ENCODE data around the gene ATAT1. TPM values are rescaled to one million over a fixed set of nuclear protein-coding genes. Genes with fewer than 3 reads are reported as not detected.

Gene ATAT1
- total RNA-seq, 1 donor, result 4.7 TPM

GRCh38 chr6:30601815-30602641 lies 24.6 kb upstream of the ATAT1 start:
- no peak overlapping the region for H3K4me3 ChIP-seq (ENCODE audit: insufficient read depth, low read length)
- peaks cover 2% of the 10 kb centered on the region for H3K79me2 ChIP-seq (ENCODE audit: insufficient read depth, low read length)
- H4K20me1 ChIP-seq (ENCODE audit: insufficient read depth, low read length), result peaks cover 26% of the 10 kb centered on the region
- no peak overlapping the region for H2AFZ ChIP-seq (ENCODE audit: low read length)
- TF ChIP-seq CTCF (IDR thresholded peaks at IDR 0.05; ENCODE audit: extremely low read depth, low read depth, low read length), result no peak
- H3K9me3 ChIP-seq (ENCODE audit: low read depth, low read length), result no peaks in the 10 kb centered on the region
- no peak overlapping the region for H3K4me2 ChIP-seq (ENCODE audit: insufficient read depth, low read length)
- no peak for DNase-seq (ENCODE audit: insufficient read length, low spot score, missing footprints)
- no peak overlapping the region for H3K27ac ChIP-seq (ENCODE audit: low read depth, low read length)
- H3K36me3 ChIP-seq (ENCODE audit: insufficient read depth, low read length), result peaks cover 73% of the 10 kb centered on the region
- H3K4me1 ChIP-seq (ENCODE audit: insufficient read depth, low read length), result no peaks in the 10 kb centered on the region
- H3K27me3 ChIP-seq (ENCODE audit: insufficient read depth, low read length), result no peaks in the 10 kb centered on the region

GRCh38 chr6:30603961-30604360 lies 22.7 kb upstream of the ATAT1 start:
- Histone ChIP-seq H3K4me2 (ENCODE audit: insufficient read depth, low read length) (no peak overlapping the region), H3K27me3 (ENCODE audit: insufficient read depth, low read length) (no peaks in the 10 kb centered on the region), H3K79me2 (ENCODE audit: insufficient read depth, low read length) (peaks cover 6% of the 10 kb centered on the region), H3K4me1 (ENCODE audit: insufficient read depth, low read length) (no peaks in the 10 kb centered on the region), H3K9me3 (ENCODE audit: low read depth, low read length) (no peaks in the 10 kb centered on the region), H3K27ac (ENCODE audit: low read depth, low read length) (no peak overlapping the region), H3K36me3 (ENCODE audit: insufficient read depth, low read length) (peaks cover 90% of the 10 kb centered on the region), H2AFZ (ENCODE audit: low read length) (no peak overlapping the region), H3K4me3 (ENCODE audit: insufficient read depth, low read length) (no peak overlapping the region), H4K20me1 (ENCODE audit: insufficient read depth, low read length) (peaks cover 32% of the 10 kb centered on the region)
- TF ChIP-seq CTCF (IDR thresholded peaks at IDR 0.05; ENCODE audit: extremely low read depth, low read depth, low read length), result no peak
- DNase-seq (ENCODE audit: insufficient read length, low spot score, missing footprints), result no peak

GRCh38 chr6:30610065-30610464 lies 16.6 kb upstream of the ATAT1 start:
- H3K36me3 ChIP-seq (ENCODE audit: insufficient read depth, low read length), result peaks cover 65% of the 10 kb centered on the region
- H4K20me1 ChIP-seq (ENCODE audit: insufficient read depth, low read length), result peaks cover 50% of the 10 kb centered on the region
- no peak overlapping the region for H3K4me2 ChIP-seq (ENCODE audit: insufficient read depth, low read length)
- H3K4me1 ChIP-seq (ENCODE audit: insufficient read depth, low read length), result peaks cover 44% of the 10 kb centered on the region
- peak overlapping the region; percentile 38 for H3K27ac ChIP-seq (ENCODE audit: low read depth, low read length)
- no peak overlapping the region for H3K4me3 ChIP-seq (ENCODE audit: insufficient read depth, low read length)
- no peaks in the 10 kb centered on the region for H3K9me3 ChIP-seq (ENCODE audit: low read depth, low read length)
- H3K79me2 ChIP-seq (ENCODE audit: insufficient read depth, low read length), result peaks cover 34% of the 10 kb centered on the region
- H3K27me3 ChIP-seq (ENCODE audit: insufficient read depth, low read length), result no peaks in the 10 kb centered on the region
- no peak for DNase-seq (ENCODE audit: insufficient read length, low spot score, missing footprints)
- no peak overlapping the region for H2AFZ ChIP-seq (ENCODE audit: low read length)
- TF ChIP-seq CTCF (IDR thresholded peaks at IDR 0.05; ENCODE audit: extremely low read depth, low read depth, low read length), result no peak

- no peak overlapping the region for H2AFZ ChIP-seq (ENCODE audit: low read length)
- H3K4me2 ChIP-seq (ENCODE audit: insufficient read depth, low read length), result no peak overlapping the region
- peaks cover 50% of the 10 kb centered on the region for H4K20me1 ChIP-seq (ENCODE audit: insufficient read depth, low read length)
- no peak for DNase-seq (ENCODE audit: insufficient read length, low spot score, missing footprints)
- H3K9me3 ChIP-seq (ENCODE audit: low read depth, low read length), result no peaks in the 10 kb centered on the region
- H3K4me1 ChIP-seq (ENCODE audit: insufficient read depth, low read length), result peaks cover 50% of the 10 kb centered on the region
- H3K27me3 ChIP-seq (ENCODE audit: insufficient read depth, low read length), result no peaks in the 10 kb centered on the region
- peak overlapping the region; percentile 42 for H3K27ac ChIP-seq (ENCODE audit: low read depth, low read length)
- peaks cover 39% of the 10 kb centered on the region for H3K79me2 ChIP-seq (ENCODE audit: insufficient read depth, low read length)
- H3K36me3 ChIP-seq (ENCODE audit: insufficient read depth, low read length), result peaks cover 58% of the 10 kb centered on the region
- no peak for TF ChIP-seq CTCF (IDR thresholded peaks at IDR 0.05; ENCODE audit: extremely low read depth, low read depth, low read length)
- H3K4me3 ChIP-seq (ENCODE audit: insufficient read depth, low read length), result no peak overlapping the region
These were observed 15.4 kb upstream of the ATAT1 start for GRCh38 chr6:30611150-30611855.
